NCI-H1436 treated with DMSO at 0.1 percent for 48 hours (cell line): ENCODE data around the gene NAIF1.
"Not testable (repeated sequence)": the region's sequence is repeated elsewhere in the genome, so short reads cannot be mapped to it uniquely, and the experiment has no call there.

Source experiments
- DNase-seq: peaks from one replicate; lab custom pipeline; 2025; lab: John Stamatoyannopoulos, UW

The NAIF1 gene

GRCh38 chr9:128026773-128027541 lies 40.2 kb downstream of the NAIF1 start:
- no peak for DNase-seq

GRCh38 chr9:128026255-128026772 lies 40.8 kb downstream of the NAIF1 start:
- no peak for DNase-seq

GRCh38 chr9:128025736-128026135 lies 41.4 kb downstream of the NAIF1 start:
- DNase-seq = no peak

DNA sequence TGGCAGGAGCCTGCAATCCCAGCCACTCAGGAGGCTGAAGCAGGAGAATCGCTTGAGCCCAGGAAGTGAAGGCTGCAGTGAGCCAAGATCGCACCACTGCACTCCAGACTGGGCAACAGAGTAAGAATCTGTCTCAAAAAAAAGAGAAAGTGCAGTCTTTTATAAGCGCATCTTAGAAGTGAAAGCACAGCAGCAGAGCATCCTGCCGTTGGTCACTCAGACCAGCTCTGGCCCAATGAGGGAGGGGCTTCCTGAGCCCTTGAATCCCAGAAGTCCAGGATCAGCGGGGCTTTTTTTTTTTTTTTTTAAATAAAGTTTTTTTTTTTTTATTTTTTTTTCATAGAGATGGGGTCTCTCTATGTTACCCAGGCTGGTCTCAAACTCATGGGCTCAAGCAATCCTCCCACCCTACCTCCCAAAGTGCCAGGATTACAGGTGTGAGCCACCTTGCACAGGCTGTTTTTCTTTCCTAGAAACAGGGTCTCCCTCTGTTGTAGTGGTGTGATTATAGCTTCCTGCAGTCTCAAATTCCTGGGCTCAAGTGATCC lies 42.3 kb downstream of the NAIF1 start:
- no peak for DNase-seq

DNA sequence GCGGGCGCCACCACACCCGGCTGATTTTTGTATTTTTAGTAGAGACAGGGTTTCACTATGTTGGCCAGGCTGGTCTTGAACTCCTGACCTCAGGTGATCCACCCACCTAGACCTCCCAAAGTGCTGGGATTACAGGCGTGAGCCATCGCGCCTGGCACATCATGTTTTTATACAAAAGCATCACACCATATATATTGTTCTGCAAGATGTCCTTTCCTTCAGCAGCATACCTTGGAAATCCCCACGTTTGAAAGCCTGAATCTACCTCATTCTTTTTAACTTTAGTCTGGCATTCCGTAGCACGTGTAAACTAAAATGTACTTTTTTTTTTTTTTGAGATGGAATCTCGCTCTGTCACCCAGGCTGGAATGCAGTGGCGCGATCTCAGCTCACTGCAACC lies 43.4 kb downstream of the NAIF1 start:
- DNase-seq = not testable (repeated sequence)

- no peak for DNase-seq
These were observed 44.2 kb downstream of the NAIF1 start for GRCh38 chr9:128022886-128023285.

DNA sequence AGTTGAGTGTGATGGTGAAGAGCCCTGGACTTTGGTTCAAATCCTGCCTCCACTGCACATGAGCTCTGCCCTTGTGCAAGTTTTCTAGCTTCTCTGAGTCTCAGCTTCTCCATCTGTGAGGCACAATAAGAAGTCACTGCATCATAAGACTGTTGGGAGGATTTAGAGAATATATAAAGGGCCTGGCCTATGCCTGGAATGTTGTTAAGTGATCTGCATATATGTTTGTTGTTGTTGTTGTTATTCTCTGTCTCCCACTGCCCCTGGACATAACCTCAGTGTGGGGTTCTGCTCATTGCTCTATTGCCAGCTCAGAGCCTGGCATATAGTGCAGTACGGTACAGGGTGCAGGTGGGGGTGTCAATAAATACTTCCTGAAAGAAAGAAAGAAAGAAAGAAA lies 46.0 kb downstream of the NAIF1 start:
- no peak for DNase-seq

DNA sequence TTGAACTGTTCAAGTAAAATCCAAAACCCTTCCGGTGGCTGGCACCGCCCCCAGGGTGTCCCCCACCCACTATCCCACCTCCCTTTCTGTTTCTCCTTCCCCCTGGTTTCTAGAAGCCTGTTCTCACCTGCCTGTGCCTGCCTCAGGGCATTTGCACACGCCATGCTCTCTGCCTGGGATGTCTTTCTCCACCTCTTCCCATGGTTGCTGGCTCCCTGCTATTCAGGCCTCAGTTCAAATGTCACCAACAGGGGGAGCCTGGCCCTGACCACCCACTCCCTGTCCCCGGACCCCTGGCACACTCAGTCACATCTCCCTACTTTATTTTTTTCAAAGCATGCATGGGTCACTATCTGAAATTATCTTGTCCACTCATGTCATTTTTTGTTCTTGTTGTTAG lies 46.4 kb downstream of the NAIF1 start:
- DNase-seq = no peak

GRCh38 chr9:128015696-128016095 lies 51.4 kb downstream of the NAIF1 start:
- DNase-seq = no peak
